ENCODE measurements around the gene C19orf85.

The C19orf85 gene

DNA sequence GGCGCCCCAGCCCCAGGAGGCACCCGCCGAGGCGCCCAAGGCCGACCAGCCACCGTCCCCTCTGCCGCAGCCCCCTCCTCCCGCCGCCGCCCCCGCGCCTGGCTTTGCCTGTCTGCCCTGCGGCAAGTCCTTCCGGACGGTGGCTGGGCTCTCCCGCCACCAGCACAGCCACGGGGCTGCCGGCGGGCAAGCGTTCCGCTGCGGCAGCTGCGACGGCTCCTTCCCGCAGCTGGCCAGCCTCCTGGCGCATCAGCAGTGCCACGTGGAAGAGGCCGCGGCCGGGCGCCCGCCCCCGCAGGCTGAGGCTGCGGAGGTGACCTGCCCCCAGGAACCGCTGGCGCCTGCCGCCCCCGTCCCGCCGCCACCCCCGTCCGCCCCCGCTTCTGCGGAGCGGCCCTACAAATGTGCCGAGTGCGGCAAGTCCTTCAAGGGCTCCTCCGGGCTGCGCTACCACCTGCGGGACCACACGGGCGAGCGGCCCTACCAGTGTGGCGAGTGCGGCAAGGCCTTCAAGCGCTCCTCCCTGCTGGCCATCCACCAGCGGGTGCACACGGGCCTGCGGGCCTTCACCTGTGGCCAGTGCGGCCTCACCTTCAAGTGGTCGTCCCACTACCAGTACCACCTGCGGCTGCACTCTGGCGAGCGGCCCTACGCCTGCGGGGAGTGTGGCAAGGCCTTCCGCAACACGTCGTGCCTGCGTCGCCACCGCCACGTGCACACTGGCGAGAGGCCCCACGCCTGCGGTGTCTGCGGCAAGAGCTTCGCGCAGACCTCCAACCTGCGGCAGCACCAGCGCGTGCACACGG lies 17.8 kb upstream of the C19orf85 start:
- TF ChIP-seq, protein P1, sequence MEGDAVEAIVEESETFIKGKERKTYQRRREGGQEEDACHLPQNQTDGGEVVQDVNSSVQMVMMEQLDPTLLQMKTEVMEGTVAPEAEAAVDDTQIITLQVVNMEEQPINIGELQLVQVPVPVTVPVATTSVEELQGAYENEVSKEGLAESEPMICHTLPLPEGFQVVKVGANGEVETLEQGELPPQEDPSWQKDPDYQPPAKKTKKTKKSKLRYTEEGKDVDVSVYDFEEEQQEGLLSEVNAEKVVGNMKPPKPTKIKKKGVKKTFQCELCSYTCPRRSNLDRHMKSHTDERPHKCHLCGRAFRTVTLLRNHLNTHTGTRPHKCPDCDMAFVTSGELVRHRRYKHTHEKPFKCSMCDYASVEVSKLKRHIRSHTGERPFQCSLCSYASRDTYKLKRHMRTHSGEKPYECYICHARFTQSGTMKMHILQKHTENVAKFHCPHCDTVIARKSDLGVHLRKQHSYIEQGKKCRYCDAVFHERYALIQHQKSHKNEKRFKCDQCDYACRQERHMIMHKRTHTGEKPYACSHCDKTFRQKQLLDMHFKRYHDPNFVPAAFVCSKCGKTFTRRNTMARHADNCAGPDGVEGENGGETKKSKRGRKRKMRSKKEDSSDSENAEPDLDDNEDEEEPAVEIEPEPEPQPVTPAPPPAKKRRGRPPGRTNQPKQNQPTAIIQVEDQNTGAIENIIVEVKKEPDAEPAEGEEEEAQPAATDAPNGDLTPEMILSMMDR (IDR thresholded peaks at IDR 0.05; ENCODE audit: low read depth, low read length), result no peak
- no peak for DNase-seq (ENCODE audit: low read depth in 2 of 2)
- H3K4me3 ChIP-seq (replicated peaks in 1 of 2; ENCODE audit: low read depth in 2 of 2, low read length in 2 of 2), result no peak overlapping the region

DNA sequence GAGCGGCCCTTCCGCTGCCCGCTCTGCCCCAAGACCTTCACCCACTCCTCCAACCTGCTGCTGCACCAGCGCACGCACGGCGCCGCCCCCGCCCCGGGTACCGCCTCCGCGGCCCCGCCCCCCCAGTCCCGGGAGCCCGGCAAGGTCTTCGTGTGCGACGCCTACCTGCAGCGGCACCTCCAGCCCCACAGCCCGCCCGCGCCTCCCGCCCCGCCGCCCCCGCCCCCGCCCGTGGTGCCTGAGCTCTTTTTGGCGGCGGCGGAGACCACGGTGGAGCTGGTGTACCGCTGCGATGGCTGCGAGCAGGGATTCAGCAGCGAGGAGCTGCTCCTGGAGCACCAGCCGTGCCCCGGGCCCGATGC lies 17.2 kb upstream of the C19orf85 start:
- no peak for DNase-seq (ENCODE audit: low read depth in 2 of 2)
- H3K4me3 ChIP-seq (replicated peaks in 1 of 2; ENCODE audit: low read depth in 2 of 2, low read length in 2 of 2), result no peak overlapping the region
- TF ChIP-seq, protein P1 (IDR thresholded peaks at IDR 0.05; ENCODE audit: low read depth, low read length), result no peak

DNA sequence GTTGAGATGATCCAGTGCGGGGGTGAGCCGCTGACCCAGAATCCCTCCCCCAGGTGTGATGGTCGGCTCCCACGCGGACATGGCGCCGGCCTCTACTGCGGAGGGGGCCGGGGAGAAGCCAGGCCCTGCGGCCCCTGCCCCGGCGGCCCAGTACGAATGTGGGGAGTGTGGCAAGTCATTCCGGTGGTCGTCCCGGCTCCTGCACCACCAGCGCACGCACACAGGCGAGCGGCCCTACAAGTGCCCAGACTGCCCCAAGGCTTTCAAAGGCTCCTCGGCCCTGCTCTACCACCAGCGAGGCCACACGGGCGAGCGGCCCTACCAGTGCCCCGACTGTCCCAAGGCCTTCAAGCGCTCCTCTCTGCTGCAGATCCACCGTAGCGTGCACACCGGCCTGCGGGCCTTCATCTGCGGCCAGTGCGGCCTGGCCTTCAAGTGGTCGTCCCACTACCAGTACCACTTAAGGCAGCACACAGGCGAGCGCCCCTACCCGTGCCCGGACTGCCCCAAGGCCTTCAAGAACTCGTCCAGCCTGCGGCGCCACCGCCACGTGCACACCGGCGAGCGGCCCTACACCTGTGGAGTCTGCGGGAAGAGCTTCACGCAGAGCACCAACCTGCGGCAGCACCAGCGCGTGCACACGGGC lies 16.7 kb upstream of the C19orf85 start:
- TF ChIP-seq, protein P1 (IDR thresholded peaks at IDR 0.05; ENCODE audit: low read depth, low read length), result no peak
- no peak for DNase-seq (ENCODE audit: low read depth in 2 of 2)

DNA sequence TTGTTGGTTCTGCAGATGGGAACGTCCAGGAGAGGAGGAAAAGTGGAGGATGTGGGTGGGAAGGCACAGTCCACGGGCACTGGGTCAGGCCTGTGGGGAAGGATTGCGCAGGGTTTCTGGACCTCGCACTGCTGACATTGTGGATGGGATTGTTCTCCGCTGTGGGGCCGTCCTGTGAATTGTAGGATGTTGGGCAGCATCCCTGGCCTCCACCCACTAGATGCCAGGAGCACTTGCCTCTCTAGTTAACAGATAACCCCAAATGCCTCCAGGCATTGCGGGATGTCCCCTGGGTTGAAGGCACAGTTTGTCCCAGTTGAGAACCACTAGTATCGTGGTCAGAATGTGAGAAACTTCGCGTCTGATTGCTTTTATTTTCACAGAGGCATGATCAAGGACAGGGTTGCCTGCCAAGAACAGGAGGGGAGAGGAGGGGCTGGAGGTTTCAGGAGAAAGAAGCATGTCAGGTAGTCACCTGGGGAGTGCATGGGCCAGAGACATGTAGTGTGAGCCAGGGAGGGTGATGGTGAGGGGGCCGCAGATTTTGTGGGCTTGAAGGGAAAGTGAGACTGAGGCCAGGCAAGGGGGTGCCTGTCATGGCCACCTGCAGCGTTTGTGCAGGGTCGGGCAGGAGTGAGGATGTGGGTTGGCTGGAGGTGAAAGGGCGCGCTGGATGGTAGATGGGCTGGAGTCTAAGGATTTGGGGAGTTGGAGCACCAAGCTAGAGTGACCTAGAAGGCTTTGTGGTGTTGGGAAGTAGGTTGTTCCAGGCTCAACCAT lies 15.1 kb upstream of the C19orf85 start:
- no peak for DNase-seq (ENCODE audit: low read depth in 2 of 2)
- H3K4me3 ChIP-seq (replicated peaks in 1 of 2; ENCODE audit: low read depth in 2 of 2, low read length in 2 of 2), result no peak overlapping the region
- TF ChIP-seq, protein P1 (IDR thresholded peaks at IDR 0.05; ENCODE audit: low read depth, low read length), result no peak

More for the DNA sequence above, 16.7 kb upstream of the C19orf85 start:
- no peak overlapping the region for H3K4me3 ChIP-seq (replicated peaks in 1 of 2; ENCODE audit: low read depth in 2 of 2, low read length in 2 of 2)

DNA sequence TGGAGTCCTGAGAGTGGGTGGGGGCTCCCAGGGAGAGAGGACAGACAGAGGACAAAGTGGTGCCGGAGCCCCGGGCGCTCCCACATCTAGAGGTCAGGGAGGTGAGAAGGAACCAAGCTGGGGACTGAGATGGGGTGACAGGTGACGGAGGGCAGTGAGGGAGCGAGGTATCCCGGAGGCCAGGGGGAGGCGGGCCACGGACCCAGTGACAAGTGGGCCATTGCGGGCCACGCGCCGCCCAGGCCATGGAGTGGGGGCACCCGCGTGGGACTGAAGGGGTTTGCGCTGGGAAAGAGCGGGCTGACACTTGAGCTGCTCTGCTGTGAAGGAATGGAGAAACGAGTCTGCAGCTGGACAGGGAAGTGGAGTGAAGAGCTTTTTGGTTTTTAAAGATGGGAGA lies 14.5 kb upstream of the C19orf85 start:
- TF ChIP-seq, protein P1 (IDR thresholded peaks at IDR 0.05; ENCODE audit: low read depth, low read length), result no peak
- DNase-seq (ENCODE audit: low read depth in 2 of 2), result no peak
- no peak overlapping the region for H3K4me3 ChIP-seq (replicated peaks in 1 of 2; ENCODE audit: low read depth in 2 of 2, low read length in 2 of 2)

DNA sequence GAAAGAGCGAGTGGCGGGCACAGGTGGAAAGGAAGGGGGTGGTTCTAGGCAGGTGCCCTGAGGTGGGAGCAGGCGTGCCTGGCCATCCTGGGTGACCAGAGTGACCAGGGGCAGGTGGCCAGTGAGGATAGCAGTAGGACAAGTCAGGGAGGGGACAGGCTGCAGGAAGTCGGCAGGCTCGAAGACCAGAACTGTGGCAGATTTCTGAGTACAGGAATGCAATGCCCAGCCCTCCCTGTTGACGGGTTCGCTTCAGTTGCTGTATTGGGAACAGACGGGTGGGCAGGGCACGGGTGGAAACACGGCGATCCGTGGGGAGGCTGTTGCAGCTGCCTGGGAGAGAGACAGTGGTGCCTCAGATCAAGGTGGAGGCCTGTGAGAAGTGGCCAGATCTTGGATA lies 13.8 kb upstream of the C19orf85 start:
- H3K4me3 ChIP-seq (replicated peaks in 1 of 2; ENCODE audit: low read depth in 2 of 2, low read length in 2 of 2), result no peak overlapping the region

More for the DNA sequence above, 13.8 kb upstream of the C19orf85 start:
- DNase-seq (ENCODE audit: low read depth in 2 of 2), result no peak
- TF ChIP-seq, protein P1 (IDR thresholded peaks at IDR 0.05; ENCODE audit: low read depth, low read length), result no peak
